ENCODE results near the gene DOCK4.

GRCh38 chr7:112093409-112093808 lies 112.8 kb downstream of the DOCK4 start:
- no peak for TF ChIP-seq CTCF (IDR thresholded peaks at IDR 0.05; ENCODE audit: insufficient read depth, low read length, poor library complexity, severe bottlenecking)
- TF ChIP-seq EZH2phosphoT487 (conservative IDR thresholded peaks at IDR 0.05; ENCODE audit: low read length): no peak
